HG02840 (cell line): Measurements from ENCODE around the gene ZFP90.
A peak's percentile ranks its signal among the peaks of the same experiment; 100 is the strongest.
"Not testable (repeated sequence)": the region's sequence is repeated elsewhere in the genome, so short reads cannot be mapped to it uniquely, and the experiment has no call there.

ENCODE experiments used
- ATAC-seq: cut with Tn5 transposase; IDR thresholded peaks from one replicate; pipeline ENCODE4 v1.9.1; 2021; ENCODE audit warnings: mild to moderate bottlenecking, moderate library complexity, moderate number of reproducible peaks; ENCODE audit not compliant: unreplicated experiment, low FRiP score

ZFP90 gene

DNA sequence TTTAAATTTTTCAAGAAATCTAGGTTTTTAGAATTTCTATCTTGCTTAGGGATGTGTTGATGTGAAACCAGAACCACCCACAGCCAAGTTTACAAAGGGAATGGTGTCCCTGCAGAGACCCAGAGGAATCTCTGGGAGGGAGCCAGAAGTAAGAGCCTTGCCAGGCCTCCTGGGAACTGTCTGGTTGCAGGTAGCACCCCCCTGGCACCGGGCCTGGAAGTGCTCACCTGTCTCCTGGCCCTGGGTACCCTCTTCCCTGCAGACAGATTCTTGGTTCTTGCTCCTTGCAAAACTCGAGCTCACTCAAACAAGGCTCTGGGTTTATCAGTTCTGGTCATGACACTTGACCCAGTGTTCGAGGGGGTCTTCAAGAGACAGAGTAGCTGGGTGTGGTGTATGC, 24.6 kb upstream of the ZFP90 start:
- no peak for ATAC-seq

DNA sequence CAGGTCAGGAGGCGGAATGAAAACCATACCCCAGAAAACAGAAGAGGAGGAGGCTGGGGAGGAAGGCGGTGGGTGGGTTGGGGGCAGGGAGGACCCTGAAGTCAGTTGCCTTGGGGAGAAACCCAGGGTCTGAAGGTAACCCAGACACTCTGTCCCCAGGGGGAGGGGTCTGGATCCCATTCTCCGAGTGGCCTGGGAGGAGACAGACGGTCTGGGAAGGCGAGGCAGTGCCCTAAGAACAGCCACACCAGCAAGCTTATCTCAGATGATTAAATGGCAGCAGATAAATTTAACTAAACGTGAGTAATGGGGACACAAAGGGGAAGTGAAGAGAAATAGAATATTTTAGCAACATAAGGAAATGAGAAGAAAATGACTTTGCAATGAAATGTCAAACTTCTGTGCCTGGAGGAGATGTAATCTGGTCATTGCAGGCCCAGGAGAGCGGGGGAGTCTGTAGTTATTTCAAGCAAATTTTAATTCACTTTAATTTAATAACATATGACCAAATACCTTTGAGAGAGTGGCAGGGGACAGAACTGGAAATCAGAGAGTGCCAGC, 21.4 kb upstream of the ZFP90 start:
- no peak for ATAC-seq

DNA sequence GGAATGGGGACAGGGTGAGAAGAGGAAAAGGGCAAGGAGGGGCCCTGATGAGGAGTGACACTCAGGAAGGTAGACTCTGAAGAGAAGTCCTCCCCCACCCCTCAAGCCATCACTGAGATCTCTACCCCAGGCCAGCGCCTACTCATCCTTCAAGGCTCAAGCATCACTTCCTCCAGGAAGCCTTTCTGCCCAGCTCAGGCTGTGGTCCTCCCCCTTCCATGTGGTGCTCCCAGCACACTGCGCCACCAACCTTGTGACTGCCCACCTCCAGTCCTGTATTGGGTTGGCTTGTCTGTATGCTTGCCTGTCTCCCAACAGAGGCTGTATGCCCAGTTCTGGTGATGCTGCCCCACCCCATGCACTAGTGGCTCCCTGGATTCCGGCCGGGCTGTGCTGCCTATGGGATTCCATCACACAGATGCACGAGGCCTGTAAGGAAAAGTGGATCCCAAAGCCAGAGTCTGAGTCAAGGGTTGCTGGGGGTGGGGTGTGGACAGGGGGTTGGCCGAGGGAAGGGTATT, 19.8 kb upstream of the ZFP90 start:
- no peak for ATAC-seq

DNA sequence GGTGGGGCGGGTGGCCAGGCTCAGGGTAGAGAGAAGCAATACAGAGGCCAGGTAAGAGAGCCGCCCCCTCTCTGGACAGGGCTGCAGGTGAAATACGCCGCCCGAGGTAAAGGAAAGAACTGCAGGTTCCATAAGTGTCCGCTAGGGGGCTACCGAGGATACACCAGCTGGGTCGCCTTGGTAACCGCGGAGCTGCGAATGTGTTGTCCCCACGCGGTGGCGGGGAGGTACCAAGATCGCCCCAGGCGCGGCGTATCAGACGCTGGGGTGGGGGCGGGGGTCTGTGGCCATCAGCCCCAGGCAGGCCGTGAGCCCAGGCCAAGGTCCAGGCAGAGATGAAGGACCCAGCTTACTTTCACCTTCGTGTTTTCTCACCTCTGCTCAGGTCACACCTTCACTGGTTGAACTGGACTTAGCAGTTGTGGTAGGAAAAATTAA, 18.4 kb upstream of the ZFP90 start:
- no peak for ATAC-seq

DNA sequence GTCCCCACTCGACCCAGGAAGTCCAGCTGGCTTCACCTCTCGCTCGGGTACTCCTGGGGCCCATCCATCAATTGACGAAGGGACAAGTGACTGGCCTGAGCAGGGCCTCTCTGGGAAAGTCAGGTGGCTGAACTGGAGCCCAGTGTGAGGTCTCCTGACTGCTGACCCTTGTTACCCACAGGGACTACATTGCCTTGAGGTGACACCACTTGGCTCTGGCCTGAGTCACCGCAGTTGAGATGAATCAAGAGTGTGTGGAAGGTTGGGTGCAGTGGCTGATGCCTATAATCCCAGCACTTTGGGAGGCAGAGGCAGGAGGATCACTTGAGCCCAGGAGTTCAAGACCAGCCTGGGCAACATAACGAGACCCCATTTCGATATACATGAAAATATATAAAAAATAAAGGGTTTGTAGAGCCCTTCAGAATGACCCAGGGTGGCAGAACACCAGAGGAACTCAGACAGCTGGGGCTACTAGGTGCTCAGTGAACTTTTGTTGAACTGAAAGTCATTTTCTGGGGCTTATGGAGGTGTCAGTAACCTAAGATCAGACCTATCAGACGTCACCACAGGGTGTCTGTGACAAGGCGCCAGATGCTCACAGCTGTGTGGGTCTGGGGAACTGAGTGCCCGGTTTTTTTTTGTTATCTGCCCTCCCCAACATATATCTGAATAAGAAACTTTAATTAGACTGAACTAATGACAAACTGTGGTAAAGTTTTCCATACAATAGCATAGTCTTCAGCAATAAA, 14.8 kb upstream of the ZFP90 start:
- no peak for ATAC-seq

DNA sequence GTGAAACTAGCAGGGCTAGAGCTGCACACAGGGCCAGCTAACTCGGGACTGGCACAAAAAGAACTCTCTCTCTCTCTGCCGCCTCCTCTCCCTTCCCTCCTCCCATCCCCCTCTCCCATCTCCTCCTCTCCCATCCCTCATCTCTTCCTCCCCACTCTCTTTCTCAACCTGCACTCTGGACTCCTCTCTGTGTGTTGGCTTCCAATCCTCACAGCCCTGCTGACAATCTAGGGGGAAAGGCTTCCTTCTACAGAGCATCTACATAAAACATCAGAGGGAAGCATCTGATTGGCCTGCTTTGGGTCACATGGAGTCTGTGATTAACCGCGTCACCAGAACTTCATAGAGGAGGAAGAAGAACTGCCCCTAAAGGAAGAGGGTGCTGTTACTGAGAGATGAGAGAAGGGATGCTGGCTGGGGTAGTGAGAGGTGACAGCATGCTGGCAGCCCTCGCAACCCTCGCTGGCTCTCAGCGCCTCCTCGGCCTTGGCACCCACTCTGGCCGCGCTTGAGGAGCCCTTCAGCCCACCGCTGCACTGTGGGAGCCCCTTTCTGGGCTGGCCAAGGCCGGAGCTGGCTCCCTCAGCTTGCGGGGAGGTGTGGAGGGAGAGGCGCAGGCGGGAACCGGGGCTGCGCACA, 12.8 kb upstream of the ZFP90 start:
- no peak for ATAC-seq

DNA sequence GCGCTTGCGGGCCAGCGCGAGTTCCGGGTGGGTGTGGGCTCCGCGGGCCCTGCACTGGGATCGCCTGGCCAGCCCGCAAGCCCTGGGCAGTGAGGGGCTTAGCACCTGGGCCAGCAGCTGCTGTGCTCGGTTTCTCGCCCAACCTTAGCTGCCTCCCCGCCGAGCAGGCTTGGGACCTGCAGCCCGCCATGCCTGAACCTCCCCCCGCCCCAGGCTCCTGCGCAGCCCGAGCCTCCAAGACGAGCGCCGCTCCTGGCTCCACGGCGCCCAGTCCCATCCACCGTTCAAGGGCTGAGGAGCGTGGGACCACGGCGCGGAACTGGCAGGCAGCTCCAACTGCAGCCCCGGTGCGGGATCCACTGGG, 12.3 kb upstream of the ZFP90 start:
- no peak for ATAC-seq

DNA sequence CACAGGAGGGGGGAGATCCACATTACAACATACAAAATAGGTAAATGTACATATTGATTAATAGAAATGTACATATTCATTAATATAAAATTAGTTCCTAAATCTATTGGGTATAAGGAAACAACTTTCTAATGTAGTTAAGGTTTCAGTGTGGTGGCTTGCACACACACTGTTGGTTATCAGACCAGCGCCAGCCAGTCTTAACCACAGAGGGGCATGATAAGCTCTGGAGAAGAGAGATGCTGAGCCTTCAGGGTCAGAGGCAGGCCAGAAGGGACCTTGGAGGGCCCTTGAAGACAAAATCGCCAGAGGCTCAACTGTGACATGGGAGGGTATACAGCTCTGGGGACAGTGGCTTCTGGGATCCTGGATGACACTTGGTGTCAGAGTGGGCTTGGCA, 10.9 kb upstream of the ZFP90 start:
- no peak for ATAC-seq

DNA sequence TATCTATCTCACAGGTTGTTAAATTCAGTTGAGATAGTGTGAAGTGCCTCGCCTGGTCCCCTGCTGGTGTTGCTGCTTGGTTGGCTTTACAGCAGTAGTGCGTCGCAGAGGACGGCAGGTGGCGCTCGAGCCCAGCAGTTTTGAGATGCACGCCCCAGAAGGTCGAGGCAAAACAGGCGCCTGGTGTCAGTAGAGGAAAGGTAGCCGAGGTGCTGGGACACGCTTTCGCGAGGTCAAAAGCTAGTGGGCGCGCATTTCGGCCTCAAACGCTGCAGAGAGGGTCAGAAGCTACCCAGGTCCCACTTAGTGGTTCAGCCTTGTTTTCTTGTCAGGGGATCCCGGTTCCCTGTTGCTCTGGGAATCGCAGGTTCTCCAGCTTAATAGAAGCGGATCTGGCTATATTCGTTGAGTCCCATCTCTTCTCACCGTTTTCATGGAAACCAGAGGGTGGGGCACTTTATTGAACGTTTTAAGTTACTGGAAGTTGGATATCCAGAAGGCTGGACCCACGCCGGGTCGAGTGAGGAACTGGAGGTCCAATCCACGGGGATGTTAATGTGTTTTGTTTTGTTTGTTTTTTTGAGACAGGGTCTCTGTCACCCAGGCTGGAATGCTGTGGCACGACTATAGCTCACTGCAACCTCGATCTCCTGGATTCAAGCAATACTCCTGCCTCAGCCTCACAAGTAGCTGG, 10.3 kb upstream of the ZFP90 start:
- no peak for ATAC-seq

DNA sequence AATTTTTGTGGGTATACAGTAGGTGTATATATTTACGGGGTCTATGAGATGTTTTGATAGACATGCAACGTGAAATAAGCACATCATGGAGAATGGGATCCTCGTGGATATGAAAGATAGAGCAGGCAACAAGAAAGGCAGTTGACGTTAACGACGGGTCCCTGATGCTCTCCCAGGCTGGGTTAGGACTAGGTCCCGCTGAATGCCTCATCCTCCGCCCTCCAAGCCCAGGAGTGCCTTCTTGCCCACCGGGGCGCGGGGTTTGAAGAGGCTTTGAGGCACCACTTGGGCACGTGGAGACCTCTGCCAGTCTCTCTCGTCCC, 9.5 kb upstream of the ZFP90 start:
- ATAC-seq, result no peak

DNA sequence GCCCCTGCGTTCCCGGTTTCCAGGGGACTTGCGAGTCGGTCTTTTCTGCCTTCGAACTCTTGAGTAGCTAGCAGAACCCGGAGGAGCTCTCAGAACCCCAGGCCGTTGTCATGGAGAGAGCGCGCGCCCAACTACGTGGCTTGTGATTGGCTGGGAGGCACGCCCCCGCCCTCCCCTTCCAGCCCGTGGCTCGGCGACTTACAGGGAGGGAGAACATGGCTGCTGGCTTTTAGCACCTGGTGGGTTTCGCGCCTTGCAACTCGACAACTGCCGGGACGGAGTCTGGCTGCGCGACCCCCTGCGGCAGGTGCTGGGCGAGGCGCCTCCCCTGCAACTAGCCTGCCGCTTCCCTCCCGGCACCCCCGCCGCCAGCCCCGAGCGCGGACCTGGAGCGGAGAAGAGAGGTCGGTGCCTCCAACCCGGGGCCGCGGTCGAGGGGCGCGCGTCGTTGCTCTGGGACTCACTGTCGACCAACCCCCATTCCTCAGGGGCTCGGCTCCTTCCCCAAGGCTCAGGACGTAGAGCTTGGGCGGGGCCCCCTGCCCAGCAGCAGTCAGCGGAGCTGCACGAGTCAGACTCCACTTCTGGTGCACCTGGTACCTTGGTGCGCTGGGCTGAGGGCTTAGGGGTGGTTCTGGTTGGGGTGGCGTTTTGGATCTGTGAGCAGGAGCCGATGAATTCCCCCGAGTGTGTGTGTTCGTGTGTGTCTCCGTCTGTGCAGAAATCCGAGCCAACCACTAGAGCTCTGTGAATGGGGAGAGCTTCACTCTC, 9.0 kb upstream of the ZFP90 start:
- peak; percentile 71 for ATAC-seq

DNA sequence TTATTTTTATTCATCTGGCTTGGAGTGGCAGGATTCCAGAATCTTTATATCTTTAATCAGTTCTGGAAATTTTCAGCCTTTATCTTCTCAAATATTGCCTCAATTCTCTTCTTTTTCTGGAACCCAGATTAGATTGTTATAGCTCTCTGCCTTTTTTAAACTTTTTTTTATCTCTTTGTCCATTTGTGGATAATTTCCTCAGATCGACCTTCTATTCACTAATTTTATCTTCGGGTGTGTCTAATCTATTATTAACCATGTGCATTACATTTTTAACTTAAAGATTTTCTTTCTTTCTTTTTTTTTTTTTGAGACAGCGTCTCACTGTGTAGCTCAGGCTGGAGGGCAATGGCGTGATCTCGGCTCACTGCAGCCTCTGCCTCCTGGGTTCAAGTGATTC, 5.2 kb upstream of the ZFP90 start:
- ATAC-seq, result no peak

DNA sequence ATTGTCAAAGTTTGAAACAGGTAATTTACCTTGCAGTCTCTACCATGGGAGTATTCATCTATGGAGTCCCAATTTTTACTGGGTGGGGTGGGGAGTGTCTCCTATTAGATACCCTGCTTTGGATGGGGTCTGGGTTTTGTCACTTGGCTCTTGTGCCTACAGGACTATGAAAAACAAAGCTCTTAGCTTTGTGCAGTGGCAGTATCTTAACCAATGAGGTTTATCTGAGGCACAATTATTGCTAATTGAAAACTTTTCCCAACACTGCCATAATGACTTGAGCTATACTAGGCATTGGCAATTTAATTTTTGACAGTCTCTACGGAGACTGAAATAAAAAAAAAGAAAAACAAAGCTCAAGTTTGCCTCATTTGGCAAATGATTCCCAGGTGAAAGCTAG, 3.8 kb upstream of the ZFP90 start:
- no peak for ATAC-seq

DNA sequence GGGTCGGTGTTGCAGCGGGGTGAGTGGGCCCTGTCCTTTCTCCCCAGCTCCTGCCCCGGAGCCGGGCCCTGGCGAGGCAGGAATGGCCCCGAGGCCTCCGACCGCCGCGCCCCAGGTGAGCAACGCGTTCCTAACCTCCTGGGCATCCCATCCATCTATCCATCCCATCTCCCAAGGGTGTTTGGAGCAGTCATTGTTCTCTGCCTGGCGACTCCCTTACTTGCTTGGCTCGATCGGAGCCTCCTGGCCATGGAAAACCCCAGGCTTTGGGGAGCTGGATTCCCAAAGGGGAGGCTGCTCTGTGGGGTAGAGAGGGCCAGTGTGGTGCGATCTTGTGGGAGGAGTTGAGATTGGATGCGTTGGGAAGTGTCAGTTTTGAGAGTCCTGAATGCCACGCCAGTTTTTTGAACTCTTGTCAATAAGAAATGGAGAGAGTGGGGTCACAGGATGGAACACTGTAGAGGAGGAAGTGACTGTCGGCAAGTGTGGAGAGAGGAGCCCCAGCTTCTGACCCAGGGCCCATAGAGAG, 684 bp downstream of the ZFP90 start:
- no peak for ATAC-seq

DNA sequence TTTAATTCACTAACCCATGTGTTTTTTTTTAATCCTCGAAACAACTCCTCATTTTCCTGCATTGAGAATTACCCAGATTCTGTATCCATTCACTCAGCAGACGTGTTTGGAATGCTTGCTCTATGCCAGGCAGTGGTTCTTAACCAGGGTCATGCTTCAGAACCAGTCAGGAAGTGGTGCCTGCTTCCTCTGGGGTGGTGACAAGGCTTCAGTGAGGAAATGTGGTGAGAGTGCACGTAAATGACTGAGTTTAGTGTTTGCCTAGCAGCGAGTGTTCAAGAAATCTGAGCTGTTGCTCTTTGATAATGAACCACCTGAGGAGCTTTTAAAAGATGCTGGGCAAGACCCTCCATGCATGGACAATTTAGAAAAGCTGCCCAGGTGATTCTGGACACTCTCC, 9.9 kb downstream of the ZFP90 start:
- no peak for ATAC-seq

DNA sequence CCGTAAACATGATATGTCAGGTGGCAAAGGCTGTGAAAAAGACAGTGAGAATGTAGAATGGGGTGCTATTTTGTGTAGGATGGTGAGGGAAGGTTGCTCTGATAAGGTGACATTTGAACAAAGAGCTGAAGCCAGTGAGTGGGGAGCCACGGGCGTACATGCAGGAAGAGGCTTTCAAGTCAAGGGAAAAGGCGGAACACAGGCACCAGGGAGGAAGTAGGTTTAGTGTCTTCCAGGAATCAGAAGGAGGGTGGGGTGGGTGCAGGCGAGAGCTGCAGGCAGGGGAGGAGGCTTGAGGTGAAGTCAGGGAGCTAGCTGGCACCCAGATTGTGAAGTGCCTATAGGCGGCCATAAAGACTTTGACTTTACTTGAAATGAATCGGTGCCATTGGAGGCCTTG, 14.1 kb downstream of the ZFP90 start:
- no peak for ATAC-seq

DNA sequence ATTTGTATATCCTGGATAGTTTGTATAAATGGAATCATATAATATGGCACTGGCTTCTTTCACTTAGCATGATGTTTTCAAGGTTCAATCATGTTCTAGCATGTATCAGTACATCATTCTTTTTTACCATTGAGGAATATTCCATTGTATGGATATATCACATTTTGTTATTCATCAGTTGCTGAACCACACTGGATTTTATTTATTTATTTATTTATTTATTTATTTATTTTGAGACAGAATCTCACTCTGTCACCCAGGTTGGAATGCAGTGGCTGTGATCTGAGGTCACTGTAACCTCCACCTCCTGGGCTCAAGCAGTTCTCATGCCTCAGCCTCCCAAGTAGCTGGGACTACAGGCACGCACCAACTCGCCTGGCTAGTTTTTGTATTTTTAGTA, 21.2 kb downstream of the ZFP90 start:
- not testable (repeated sequence) for ATAC-seq

DNA sequence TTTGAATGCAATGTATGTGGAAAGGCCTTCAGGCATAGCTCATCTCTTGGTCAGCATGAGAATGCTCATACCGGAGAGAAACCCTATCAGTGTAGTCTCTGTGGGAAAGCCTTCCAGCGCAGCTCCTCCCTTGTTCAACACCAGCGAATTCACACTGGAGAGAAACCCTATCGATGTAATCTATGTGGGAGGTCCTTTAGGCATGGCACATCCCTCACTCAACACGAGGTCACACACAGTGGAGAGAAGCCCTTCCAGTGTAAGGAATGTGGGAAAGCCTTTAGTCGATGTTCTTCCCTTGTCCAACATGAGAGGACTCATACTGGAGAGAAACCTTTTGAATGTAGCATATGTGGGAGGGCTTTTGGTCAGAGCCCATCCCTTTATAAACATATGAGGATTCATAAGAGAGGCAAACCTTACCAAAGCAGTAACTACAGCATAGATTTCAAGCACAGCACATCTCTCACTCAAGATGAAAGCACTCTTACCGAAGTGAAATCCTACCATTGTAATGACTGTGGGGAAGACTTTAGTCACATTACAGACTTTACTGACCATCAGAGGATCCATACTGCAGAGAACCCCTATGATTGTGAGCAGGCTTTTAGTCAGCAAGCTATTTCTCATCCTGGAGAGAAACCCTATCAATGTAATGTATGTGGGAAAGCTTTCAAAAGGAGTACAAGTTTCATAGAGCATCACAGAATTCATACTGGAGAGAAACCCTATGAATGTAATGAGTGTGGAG, 24.7 kb downstream of the ZFP90 start:
- no peak for ATAC-seq

DNA sequence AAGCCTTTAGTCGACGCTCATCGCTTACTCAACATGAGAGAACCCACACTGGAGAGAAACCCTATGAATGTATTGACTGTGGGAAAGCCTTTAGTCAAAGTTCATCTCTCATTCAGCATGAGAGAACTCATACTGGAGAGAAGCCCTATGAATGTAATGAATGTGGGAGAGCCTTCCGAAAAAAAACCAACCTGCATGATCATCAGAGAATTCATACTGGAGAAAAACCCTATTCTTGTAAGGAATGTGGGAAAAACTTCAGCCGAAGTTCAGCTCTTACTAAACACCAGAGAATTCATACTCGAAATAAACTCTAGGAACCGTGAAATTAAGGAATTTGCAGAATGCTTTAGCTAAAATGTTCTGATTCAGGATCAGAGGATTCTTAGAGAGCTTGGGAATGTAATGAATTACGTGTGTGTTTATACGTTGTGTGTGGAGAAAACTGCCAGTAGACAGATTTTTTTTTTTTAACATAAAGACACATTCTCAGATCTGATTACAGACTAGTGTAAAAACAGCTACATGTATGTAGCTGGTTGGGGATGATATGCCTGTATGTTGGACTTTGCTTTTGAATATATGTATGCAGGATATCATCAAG, 25.4 kb downstream of the ZFP90 start:
- ATAC-seq, result no peak
